DND-41 (cell line): ENCODE measurements around the gene PCNA.
"Not testable (repeated sequence)": the region's sequence is repeated elsewhere in the genome, so short reads cannot be mapped to it uniquely, and the experiment has no call there.

ENCODE experiments used
- ATAC-seq: fragments of 200-7000 bp; cut with Tn5 transposase; 3 replicates; pipeline ENCODE4 v1.9.1; 2021; ENCODE audit warnings: low read depth; ENCODE audit not compliant: insufficient read depth
- DNase-seq: peaks from one replicate; pipeline ENCODE4 v3.0.0-alpha.2; 2020
- H2AFZ ChIP-seq: 2 replicates; pipeline ENCODE4 v1.6.0; 2012; ENCODE audit warnings: low read depth, low read length
- H3K27ac ChIP-seq: 2 replicates; pipeline ENCODE4 v1.5.1; 2012; ENCODE audit warnings: low read length, inconsistent platforms
- H3K27me3 ChIP-seq: fragments of 200-600 bp; sonication (generic); 2 replicates; pipeline ENCODE4 v1.6.0; 2012; ENCODE audit warnings: low read length, mild to moderate bottlenecking, inconsistent platforms; ENCODE audit not compliant: insufficient read depth, poor library complexity
- H3K36me3 ChIP-seq: 2 replicates; pipeline ENCODE4 v1.5.1; 2012; ENCODE audit warnings: low read length, inconsistent platforms; ENCODE audit not compliant: insufficient read depth
- H3K4me1 ChIP-seq: 2 replicates; pipeline ENCODE4 v1.5.1; 2012; ENCODE audit warnings: mild to moderate bottlenecking, low read length; ENCODE audit not compliant: insufficient read depth
- H3K4me2 ChIP-seq: 2 replicates; pipeline ENCODE4 v1.6.0; 2012; ENCODE audit warnings: mild to moderate bottlenecking, moderate library complexity, low read length, inconsistent platforms; ENCODE audit not compliant: insufficient read depth
- H3K4me3 ChIP-seq, 2 experiments: fragments of 200-600 bp in 1 of 2; shearing (Covaris generic) in 1 of 2; 2 replicates each; pipeline ENCODE4 v1.5.1; 2012 to 2016; ENCODE audit warnings: inconsistent platforms in 2 of 2, low read length in 2 of 2, mild to moderate bottlenecking in 2 of 2, low read depth in 1 of 2, moderate library complexity in 1 of 2
- H3K79me2 ChIP-seq: 2 replicates; pipeline ENCODE4 v1.6.0; 2012; ENCODE audit warnings: low read length, inconsistent platforms; ENCODE audit not compliant: insufficient read depth
- H3K9ac ChIP-seq: 2 replicates; pipeline ENCODE4 v1.6.0; 2012; ENCODE audit warnings: low read depth, mild to moderate bottlenecking, inconsistent platforms, low read length, moderate library complexity
- H3K9me3 ChIP-seq: 2 replicates; pipeline ENCODE4 v1.5.1; 2012; ENCODE audit warnings: low read length, moderate library complexity, mild to moderate bottlenecking, inconsistent platforms; ENCODE audit not compliant: insufficient read depth, severe bottlenecking
- H4K20me1 ChIP-seq: 2 replicates; pipeline ENCODE4 v1.6.0; 2012; ENCODE audit warnings: low read length; ENCODE audit not compliant: insufficient read depth
- CTCF ChIP-seq: IDR thresholded peaks from 2 replicates; pipeline ENCODE4 v1.5.1; 2012; ENCODE audit warnings: borderline replicate concordance, low read length, moderate library complexity, mild to moderate bottlenecking; ENCODE audit not compliant: poor library complexity, severe bottlenecking; ENCODE audit errors: extremely low read depth
- EZH2 ChIP-seq: IDR thresholded peaks from 3 replicates; pipeline ENCODE4 v1.6.1; 2012; ENCODE audit warnings: borderline replicate concordance, low read depth, mild to moderate bottlenecking, moderate library complexity, low read length, inconsistent platforms; ENCODE audit not compliant: severe bottlenecking

Gene PCNA

GRCh38 chr20:5072756-5073659 is 46.8 kb downstream of the PCNA start:
- Histone ChIP-seq H3K36me3 (no peaks in the 10 kb centered on the region), H2AFZ (no peak overlapping the region), H3K4me2 (no peak overlapping the region), H3K4me3 (no peak overlapping the region), H3K9me3 (no peaks in the 10 kb centered on the region), H3K9ac (no peak overlapping the region), H3K79me2 (no peaks in the 10 kb centered on the region), H3K27me3 (no peaks in the 10 kb centered on the region), H4K20me1 (no peaks in the 10 kb centered on the region), H3K4me1 (peaks cover 5% of the 10 kb centered on the region), H3K27ac (no peak overlapping the region)
- DNase-seq (no peak), ATAC-seq (no peak)
- no peak for TF ChIP-seq CTCF
- TF ChIP-seq EZH2: no peak

DNA sequence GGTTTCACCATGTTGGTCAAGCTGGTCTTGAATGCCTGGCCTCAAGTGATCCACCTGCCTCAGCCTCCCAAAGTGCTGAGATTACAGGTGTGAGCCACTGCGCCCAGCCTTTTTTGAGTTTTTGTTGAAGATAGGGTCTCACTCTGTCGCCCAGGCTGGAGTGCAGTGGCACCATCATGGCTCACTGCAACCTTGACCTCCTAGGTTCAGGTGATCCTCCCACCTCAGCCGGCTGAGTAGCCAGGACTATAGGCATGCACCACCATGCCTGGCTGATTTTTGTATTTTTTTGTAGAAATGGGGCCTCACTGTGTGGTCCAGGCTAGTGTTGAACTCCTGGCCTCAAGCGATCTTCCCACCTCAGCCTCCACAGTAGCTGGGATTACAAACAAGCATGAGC is 47.8 kb downstream of the PCNA start:
- not testable (repeated sequence) for H3K79me2 ChIP-seq, H3K36me3 ChIP-seq, H3K4me3 ChIP-seq, H4K20me1 ChIP-seq, H2AFZ ChIP-seq, H3K4me1 ChIP-seq, H3K9me3 ChIP-seq, H3K9ac ChIP-seq, H3K27me3 ChIP-seq, H3K4me2 ChIP-seq, ATAC-seq, DNase-seq, H3K27ac ChIP-seq

DNA sequence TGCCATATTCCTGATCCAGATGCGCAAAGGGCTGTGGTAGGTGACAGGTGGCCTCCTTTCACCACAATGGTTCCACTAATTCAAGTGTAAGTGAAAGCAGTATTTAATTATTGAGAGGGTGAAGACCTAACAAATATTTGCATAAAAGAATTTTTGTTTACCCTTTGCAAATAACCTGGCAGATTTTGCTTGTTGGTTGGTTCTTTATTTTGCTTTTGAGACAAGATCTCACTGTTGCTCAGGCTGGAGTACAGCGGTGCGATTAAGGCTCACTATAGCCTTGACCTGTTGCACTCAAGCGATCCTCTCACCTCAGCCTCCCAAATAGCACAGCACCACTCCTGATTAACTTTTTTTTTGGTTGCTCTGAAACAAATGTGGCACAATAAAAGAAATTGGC is 49.2 kb downstream of the PCNA start:
- no peaks in the 10 kb centered on the region for H3K9me3 ChIP-seq
- no peak for TF ChIP-seq EZH2
- no peak for TF ChIP-seq CTCF
- DNase-seq: no peak
- no peaks in the 10 kb centered on the region for H3K79me2 ChIP-seq
- no peak for ATAC-seq
- H3K4me3 ChIP-seq: no peak overlapping the region
- H3K9ac ChIP-seq: no peak overlapping the region
- H2AFZ ChIP-seq: no peak overlapping the region
- H3K4me2 ChIP-seq: no peak overlapping the region
- H3K27me3 ChIP-seq: no peaks in the 10 kb centered on the region
- H3K27ac ChIP-seq: no peak overlapping the region
- H4K20me1 ChIP-seq: no peaks in the 10 kb centered on the region
- no peaks in the 10 kb centered on the region; the same call in 1 of the 2 replicates for H3K4me1 ChIP-seq
- H3K36me3 ChIP-seq: no peaks in the 10 kb centered on the region

GRCh38 chr20:5070081-5070480 is 49.7 kb downstream of the PCNA start:
- H3K27me3 ChIP-seq: no peaks in the 10 kb centered on the region
- H3K4me1 ChIP-seq: no peaks in the 10 kb centered on the region; the same call in 1 of the 2 replicates
- H3K9me3 ChIP-seq: no peaks in the 10 kb centered on the region
- H2AFZ ChIP-seq: no peak overlapping the region
- ATAC-seq: no peak
- H3K4me2 ChIP-seq: no peak overlapping the region
- no peak for TF ChIP-seq EZH2
- TF ChIP-seq CTCF: no peak
- no peak overlapping the region for H3K4me3 ChIP-seq
- DNase-seq: no peak
- H4K20me1 ChIP-seq: no peaks in the 10 kb centered on the region
- no peaks in the 10 kb centered on the region for H3K36me3 ChIP-seq
- H3K79me2 ChIP-seq: no peaks in the 10 kb centered on the region
- H3K9ac ChIP-seq: no peak overlapping the region
- no peak overlapping the region for H3K27ac ChIP-seq
